Measurements from ENCODE around the gene CYP1B1. TPM values are rescaled to one million over a fixed set of nuclear protein-coding genes. Genes with fewer than 3 reads are reported as not detected.

The CYP1B1 gene
- total RNA-seq, 1 donor from 2014 or later, result 1.2 TPM

GRCh38 chr2:38095996-38096861 lies 20.3 kb upstream of the CYP1B1 start:
- intact Hi-C loops (cut with micrococcal nuclease), result no loop called here
- CTCF ChIA-PET, result no interaction called here
- Mint-ChIP-seq H3K9me3 (no peaks in the 10 kb centered on the region), H3K27ac (no peak overlapping the region), H3K4me1 (peaks cover 12% of the 10 kb centered on the region), H3K36me3 (ENCODE audit: low read depth) (no peaks in the 10 kb centered on the region), H3K4me3 (no peak overlapping the region), H3K27me3 (peaks cover 60% of the 10 kb centered on the region)
- DNase-seq (no peak), ATAC-seq (ENCODE audit: low read depth) (no peak)
- POLR2A ChIA-PET, result interaction anchor here (0.5 kb wide), 1 partner anchor 275 kb away, joined by 4 read pairs; no protein-coding TSS in a partner anchor
- no peak for TF ChIP-seq CTCF (IDR thresholded peaks at IDR 0.05)

- ATAC-seq (ENCODE audit: low read depth), result no peak
- TF ChIP-seq CTCF (IDR thresholded peaks at IDR 0.05), result no peak
- Mint-ChIP-seq H3K9me3 (no peaks in the 10 kb centered on the region), H3K27me3 (peaks cover 58% of the 10 kb centered on the region), H3K4me3 (no peak overlapping the region), H3K27ac (no peak overlapping the region), H3K4me1 (peaks cover 12% of the 10 kb centered on the region), H3K36me3 (ENCODE audit: low read depth) (no peaks in the 10 kb centered on the region)
- no peak for DNase-seq
- POLR2A ChIA-PET, result interaction anchor here (0.5 kb wide), 1 partner anchor 276 kb away, joined by 4 read pairs; no protein-coding TSS in a partner anchor
- CTCF ChIA-PET, result no interaction called here
- intact Hi-C loops (cut with micrococcal nuclease), result no loop called here
Measured at GRCh38 chr2:38095079-38095995, 19.4 kb upstream of the CYP1B1 start.

- Mint-ChIP-seq H3K4me3 (no peak overlapping the region), H3K36me3 (ENCODE audit: low read depth) (no peaks in the 10 kb centered on the region), H3K27me3 (peaks cover 48% of the 10 kb centered on the region), H3K4me1 (peaks cover 7% of the 10 kb centered on the region), H3K9me3 (no peaks in the 10 kb centered on the region), H3K27ac (no peak overlapping the region)
- no peak for TF ChIP-seq CTCF (IDR thresholded peaks at IDR 0.05)
- CTCF ChIA-PET, result no interaction called here
- ATAC-seq (ENCODE audit: low read depth) (no peak), DNase-seq (no peak)
- POLR2A ChIA-PET, result no interaction called here
- intact Hi-C loops (cut with micrococcal nuclease), result no loop called here
Measured at GRCh38 chr2:38093527-38094165, 17.7 kb upstream of the CYP1B1 start.

- H3K27ac Mint-ChIP-seq, result no peak overlapping the region
- intact Hi-C loops (cut with micrococcal nuclease), result no loop called here
- H3K36me3 Mint-ChIP-seq (ENCODE audit: low read depth), result no peaks in the 10 kb centered on the region
- ChIA-PET CTCF (no interaction called here), POLR2A (no interaction called here)
- no peak overlapping the region for H3K4me3 Mint-ChIP-seq
- ATAC-seq (ENCODE audit: low read depth), result no peak
- no peaks in the 10 kb centered on the region for H3K4me1 Mint-ChIP-seq
- no peak for DNase-seq
- H3K9me3 Mint-ChIP-seq, result no peaks in the 10 kb centered on the region
- peaks cover 36% of the 10 kb centered on the region for H3K27me3 Mint-ChIP-seq
- TF ChIP-seq CTCF (IDR thresholded peaks at IDR 0.05), result no peak
Measured at GRCh38 chr2:38092196-38092902, 16.4 kb upstream of the CYP1B1 start.
